ENCODE results near the gene C1QTNF6.
"Not testable (repeated sequence)": the region's sequence is repeated elsewhere in the genome, so short reads cannot be mapped to it uniquely, and the experiment has no call there.

Gene C1QTNF6

GRCh38 chr22:37173709-37174108 lies 14.3 kb downstream of the C1QTNF6 start:
- no peak for DNase-seq

- DNase-seq = no peak
These were observed 15.5 kb downstream of the C1QTNF6 start for GRCh38 chr22:37172266-37173245.

GRCh38 chr22:37171662-37172061 lies 16.4 kb downstream of the C1QTNF6 start:
- no peak for DNase-seq

- DNase-seq = not testable (repeated sequence)
These were observed 17.2 kb downstream of the C1QTNF6 start for GRCh38 chr22:37170689-37171405.

- DNase-seq = no peak
These were observed 17.9 kb downstream of the C1QTNF6 start for GRCh38 chr22:37169947-37170688.

GRCh38 chr22:37169406-37169805 lies 18.6 kb downstream of the C1QTNF6 start:
- no peak for DNase-seq

GRCh38 chr22:37167981-37168647 lies 19.9 kb downstream of the C1QTNF6 start:
- DNase-seq = no peak

- no peak for DNase-seq
These were observed 20.7 kb downstream of the C1QTNF6 start for GRCh38 chr22:37167176-37167980.

- DNase-seq = peak; percentile 60 to 65
These were observed 21.4 kb downstream of the C1QTNF6 start for GRCh38 chr22:37166675-37167066.

GRCh38 chr22:37165940-37166674 lies 21.9 kb downstream of the C1QTNF6 start:
- DNase-seq = no peak

GRCh38 chr22:37165066-37165465 lies 23.0 kb downstream of the C1QTNF6 start:
- no peak for DNase-seq

- DNase-seq = no peak
These were observed 23.6 kb downstream of the C1QTNF6 start for GRCh38 chr22:37164505-37164887.

- DNase-seq = no peak
These were observed 24.2 kb downstream of the C1QTNF6 start for GRCh38 chr22:37163575-37164504.

- no peak for DNase-seq
These were observed 25.0 kb downstream of the C1QTNF6 start for GRCh38 chr22:37163096-37163489.

GRCh38 chr22:37162221-37163095 lies 25.6 kb downstream of the C1QTNF6 start:
- DNase-seq = no peak

- DNase-seq = no peak
These were observed 26.6 kb downstream of the C1QTNF6 start for GRCh38 chr22:37161443-37161842.

GRCh38 chr22:37160027-37160426 lies 28.0 kb downstream of the C1QTNF6 start:
- no peak for DNase-seq

GRCh38 chr22:37158963-37159290 lies 29.1 kb downstream of the C1QTNF6 start:
- DNase-seq = no peak
